Measurements from ENCODE around the gene DCDC2.

- TF ChIP-seq POLR2A (IDR thresholded peaks at IDR 0.05): no peak
- no peak for TF ChIP-seq CTCF (IDR thresholded peaks at IDR 0.05)
Observed at GRCh38 chr6:24219670-24220069, 138.2 kb downstream of the DCDC2 start.

All from breast epithelium (tissue), 3 donors.